Effector CD4-positive, alpha-beta T cell (primary cell): ENCODE measurements around the gene PEX19.

Experiments used
- DNase-seq: peaks from one replicate; pipeline ENCODE4 v3.0.0-alpha.2; 2020

Gene PEX19

DNA sequence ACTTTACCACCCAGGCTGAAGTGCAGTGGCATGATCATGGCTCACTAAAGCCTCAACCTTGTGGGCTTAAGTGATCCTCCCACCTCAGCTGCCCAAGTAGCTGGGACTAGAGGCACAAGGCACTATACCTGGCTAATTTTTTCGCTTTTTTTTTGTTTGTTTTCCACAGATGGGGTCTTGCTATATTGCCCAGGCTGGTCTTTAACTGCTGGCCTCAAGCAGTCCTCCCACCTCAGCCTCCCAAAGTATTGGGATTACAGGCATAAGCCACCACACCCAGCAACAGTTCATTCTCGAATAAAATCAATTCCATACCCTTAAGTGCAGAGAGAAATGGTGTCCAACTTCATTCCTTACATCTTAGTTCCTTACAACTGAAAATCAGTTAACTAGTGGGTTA is 47.4 kb downstream of the PEX19 start:
- DNase-seq = no peak

DNA sequence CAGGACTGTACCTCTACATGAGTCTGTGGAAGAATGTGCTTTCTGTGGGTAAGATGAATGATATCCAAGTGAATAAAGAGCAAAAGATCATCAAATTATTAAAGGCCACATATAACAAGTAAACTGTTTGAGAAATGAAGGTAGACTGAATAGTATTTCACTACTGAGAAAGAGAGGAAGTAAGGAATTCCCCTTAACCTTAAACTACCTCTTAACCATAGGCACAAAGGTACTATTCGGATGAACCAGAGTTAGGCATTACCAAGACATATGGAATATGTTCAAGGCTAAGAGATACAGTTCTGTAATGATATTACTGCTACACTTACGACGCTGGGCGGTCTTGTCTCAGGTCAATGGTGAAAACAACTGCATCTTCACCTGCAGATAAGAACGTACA is 48.1 kb downstream of the PEX19 start:
- no peak for DNase-seq

DNA sequence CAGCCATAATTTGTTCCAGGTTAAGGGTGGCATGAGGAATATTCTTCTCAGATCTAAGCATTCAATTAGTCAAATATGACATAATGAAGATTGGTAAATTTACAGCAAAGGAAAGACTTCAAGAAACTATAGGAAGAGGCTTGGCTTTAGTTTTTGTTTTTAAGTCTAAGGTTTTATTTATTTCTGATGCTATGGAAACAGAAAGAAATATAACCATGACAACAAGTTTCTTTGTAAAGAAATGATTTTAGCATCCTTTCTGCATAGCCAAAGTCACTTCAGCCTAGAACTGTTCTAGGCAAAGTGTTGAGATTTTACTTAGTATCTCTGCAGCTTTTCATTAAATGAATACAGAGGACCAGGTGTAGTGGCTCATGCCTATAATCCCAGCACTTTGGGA is 52.0 kb downstream of the PEX19 start:
- no peak for DNase-seq

DNA sequence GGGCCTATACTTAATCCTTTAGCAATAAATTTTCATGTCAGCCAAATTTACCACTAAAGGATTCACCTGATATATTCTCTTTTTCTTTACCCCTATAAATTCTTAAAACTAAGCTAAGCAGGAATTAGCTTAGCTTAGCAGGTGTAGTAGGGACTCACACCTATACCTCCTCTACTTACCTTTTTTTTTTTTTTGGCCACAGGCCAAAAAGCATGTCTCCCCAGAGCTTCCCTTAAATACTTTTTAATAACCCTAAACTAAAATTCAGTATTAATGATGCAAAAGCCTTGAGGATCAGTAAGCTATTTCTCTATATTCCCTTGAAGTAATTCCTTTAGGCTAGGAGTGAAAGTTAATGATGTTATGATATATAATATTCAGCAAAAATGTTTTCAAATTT is 56.5 kb downstream of the PEX19 start:
- no peak for DNase-seq

DNA sequence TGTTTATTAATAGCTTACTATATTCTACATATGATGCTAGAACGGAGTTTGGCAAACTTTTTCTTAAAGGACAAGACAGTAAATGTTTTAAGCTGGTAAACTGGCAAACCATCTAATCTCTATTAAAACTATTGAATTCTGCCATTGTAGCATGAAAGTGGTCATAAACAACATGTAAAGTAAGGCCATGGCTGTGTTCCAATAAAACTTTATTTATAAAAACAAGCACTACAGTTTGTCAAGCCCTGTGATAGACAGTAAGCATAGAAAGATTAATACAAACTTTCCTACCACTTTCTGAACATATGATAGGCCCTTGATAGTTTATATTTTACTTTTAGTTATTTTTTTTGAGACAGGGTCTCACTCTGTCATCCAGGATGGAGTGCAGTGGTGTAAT is 57.4 kb downstream of the PEX19 start:
- no peak for DNase-seq

DNA sequence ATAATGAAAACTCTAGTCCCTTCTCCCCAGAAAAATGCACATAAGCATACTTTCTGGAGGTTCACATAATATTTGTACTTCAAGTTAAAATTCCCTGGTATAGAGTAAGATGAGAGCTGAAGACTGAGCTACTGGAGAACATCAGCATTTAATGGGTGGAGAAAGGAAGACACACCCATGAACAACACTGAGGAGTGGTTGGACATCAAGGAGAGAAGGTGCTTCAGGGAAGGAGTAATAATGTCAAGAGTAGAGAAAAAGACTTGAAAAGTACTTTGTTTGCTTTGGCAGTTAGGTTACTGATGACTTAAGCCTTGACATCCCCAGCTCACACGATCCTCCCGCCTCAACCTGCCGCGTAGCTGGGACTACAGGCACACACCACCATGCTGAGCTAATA is 57.9 kb downstream of the PEX19 start:
- no peak for DNase-seq
